ENCODE data around the gene CTIF. TPM values are rescaled to one million over a fixed set of nuclear protein-coding genes. Genes with fewer than 3 reads are reported as not detected.

Gene CTIF
- 26.5 TPM for total RNA-seq (2021; ENCODE audit: unreplicated experiment)
- polyA plus RNA-seq (2012; ENCODE audit: insufficient read length), result 18.6 TPM
- percentile 61 among the genes with signal in this experiment for Bru-seq, nascent RNA
- BruChase-seq, experiment 1, labeled RNA remaining after a 2-hour chase, result percentile 55 among the genes with signal in this experiment
- percentile 58 among the genes with signal in this experiment for BruChase-seq, experiment 2, labeled RNA remaining after a 6-hour chase
- long read RNA-seq, full-length matches to known transcripts, result 1 of 18 reads
- long read RNA-seq, partial matches to known transcripts, result 2 of 18 reads
- long read RNA-seq, other reads (novel, unspliced or antisense), result 15 of 18 reads

DNA sequence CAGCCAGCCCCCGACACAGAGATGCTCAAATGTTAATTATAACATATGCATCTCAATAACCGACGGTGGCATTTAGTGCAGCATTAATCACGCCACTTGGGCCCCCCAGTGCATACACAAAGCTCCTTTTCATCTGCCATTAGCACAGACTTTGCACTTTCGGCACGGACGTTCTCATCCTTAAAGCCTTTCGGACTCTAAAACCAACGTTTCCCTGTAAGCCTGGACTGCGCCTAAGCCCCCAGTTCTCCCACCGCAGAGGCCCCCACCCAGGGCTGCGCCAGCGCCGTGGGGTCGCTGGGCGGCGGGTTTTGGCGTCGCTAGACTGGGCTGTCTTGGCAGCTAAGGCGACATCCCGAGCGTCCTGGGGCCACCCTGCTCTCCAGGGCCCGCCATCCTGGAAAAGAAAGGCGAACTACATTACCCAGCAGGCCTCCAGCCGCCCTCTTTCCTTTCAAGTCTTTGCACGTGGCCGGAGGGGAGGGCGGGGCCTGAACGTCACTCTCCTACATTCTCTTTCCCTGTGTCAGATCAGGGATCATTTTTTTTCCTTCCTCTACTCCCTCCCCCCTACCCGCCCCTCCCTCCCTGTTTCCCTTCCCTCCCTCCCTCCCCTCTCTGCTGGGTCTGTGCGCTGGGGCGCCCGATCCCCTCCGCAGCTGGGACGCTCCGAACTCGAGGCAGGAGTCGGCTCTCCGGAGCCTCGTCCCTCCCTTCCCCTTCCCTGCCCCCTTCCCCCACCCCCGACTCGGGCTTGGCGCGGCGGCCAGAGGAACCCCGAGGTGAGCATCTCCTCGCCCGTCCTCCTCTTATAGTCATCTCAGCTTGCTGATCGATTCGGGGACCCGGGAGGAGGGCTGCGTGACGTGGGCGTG lies at the start of gene CTIF:
CTIF (plus strand) TSS at position 501 of the 875 bp plus-strand sequence. CDS start 80,535 bp downstream, outside the sequence.
- no peaks in the 10 kb centered on the region for H3K27me3 ChIP-seq (ENCODE audit: control insufficient read depth, insufficient read depth, low read length)
- no TSS peak for BruUV-seq (replicated peaks)
- H3K36me3 ChIP-seq (ENCODE audit: control insufficient read depth, insufficient read depth, low read length), result no peaks in the 10 kb centered on the region
- peak; percentile 73 for DNase-seq (ENCODE audit: low read depth, low spot score)
- H3K4me3 ChIP-seq (ENCODE audit: low read depth in 2 of 2, low read length in 2 of 2), result peak within 1 kb of the TSS; percentile 81 to 82
- H3K9me3 ChIP-seq (ENCODE audit: control insufficient read depth, insufficient read depth, low read depth, low read length), result no peaks in the 10 kb centered on the region
- in situ Hi-C loops (cut with HindIII; ENCODE audit: low pct_unique_long_range_greater_than_20kb, low sequenced_read_pairs) (no loop called here), intact Hi-C loops (cut with micrococcal nuclease; ENCODE audit: unreplicated experiment) (no loop called here)
- CTCF ChIA-PET, result no interaction called here
- peaks cover 15% of the 10 kb centered on the region for H3K4me1 ChIP-seq (ENCODE audit: control insufficient read depth, insufficient read depth, low read length)
- peak; percentile 87 for ATAC-seq
- no peak for TF ChIP-seq SIN3A (IDR thresholded peaks at IDR 0.05; ENCODE audit: borderline replicate concordance, insufficient read depth, low read depth, low read length)
- peak; percentile 100 for TF ChIP-seq TCF7L2 (IDR thresholded peaks at IDR 0.05; ENCODE audit: low read depth, low read length)
- TF ChIP-seq POLR2AphosphoS5 (IDR thresholded peaks at IDR 0.05; ENCODE audit: low read depth, low read length), result peak; percentile 25; the same call in 1 of the 2 replicates
- H3K27ac ChIP-seq (ENCODE audit: low read length), result peak within 1 kb of the TSS; percentile 86
- POLR2A ChIA-PET, result no interaction called here

DNA sequence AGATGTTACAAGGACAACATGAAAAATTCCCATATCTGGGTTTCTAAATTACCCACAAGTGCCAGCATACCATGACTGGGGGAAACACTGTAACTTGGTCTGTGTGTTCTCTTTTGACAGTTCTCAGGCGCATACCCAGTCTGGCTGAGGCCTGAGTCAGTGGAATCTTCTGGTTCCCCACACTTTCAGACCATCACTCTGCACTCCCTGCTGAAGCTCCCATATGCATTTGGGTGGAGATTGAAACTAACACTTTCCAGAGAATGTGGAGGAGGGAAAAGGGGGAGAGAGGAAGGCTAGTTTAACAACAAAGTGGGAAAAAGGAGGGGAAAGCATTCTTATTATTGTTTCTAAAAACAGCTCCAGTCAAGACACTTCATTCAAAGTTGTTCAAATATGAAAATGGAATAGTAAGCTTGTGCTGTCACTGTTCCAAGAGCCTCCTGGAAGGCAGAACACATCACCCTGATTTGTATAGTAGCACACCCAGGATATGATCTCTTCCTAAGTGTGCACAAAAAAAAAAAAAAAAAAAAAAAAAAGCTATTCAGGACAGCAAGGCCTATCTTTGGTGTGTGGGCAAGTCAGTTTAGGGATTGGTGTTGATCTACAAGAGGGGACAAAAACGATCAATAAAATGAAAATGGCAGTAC lies 48.1 kb upstream of the CTIF start:
- Histone ChIP-seq H3K36me3 (ENCODE audit: control insufficient read depth, insufficient read depth, low read length) (no peaks in the 10 kb centered on the region), H3K27me3 (ENCODE audit: control insufficient read depth, insufficient read depth, low read length) (no peaks in the 10 kb centered on the region), H3K4me1 (ENCODE audit: control insufficient read depth, insufficient read depth, low read length) (peaks cover 5% of the 10 kb centered on the region), H3K9me3 (ENCODE audit: control insufficient read depth, insufficient read depth, low read depth, low read length) (no peaks in the 10 kb centered on the region), H3K27ac (ENCODE audit: low read length) (no peak overlapping the region; the same call in 1 of the 2 replicates), H3K4me3 (ENCODE audit: low read depth in 2 of 2, low read length in 2 of 2) (no peak overlapping the region)
- POLR2A ChIA-PET, result interaction anchor here (0.6 kb wide), 1 partner anchor 851 kb away, joined by 3 read pairs; no protein-coding TSS in a partner anchor
- ATAC-seq (no peak), DNase-seq (ENCODE audit: low read depth, low spot score) (no peak)
- BruUV-seq (replicated peaks), result no TSS peak
- in situ Hi-C loops (cut with HindIII; ENCODE audit: low pct_unique_long_range_greater_than_20kb, low sequenced_read_pairs) (no loop called here), intact Hi-C loops (cut with micrococcal nuclease; ENCODE audit: unreplicated experiment) (no loop called here)
- TF ChIP-seq TCF7L2 (IDR thresholded peaks at IDR 0.05; ENCODE audit: low read depth, low read length) (no peak), REST (IDR thresholded peaks at IDR 0.05; ENCODE audit: insufficient read depth in 1 of 2, low read depth in 2 of 2, low read length in 1 of 2) (no peak), CTCF (IDR thresholded peaks at IDR 0.05) (no peak), POLR2AphosphoS5 (IDR thresholded peaks at IDR 0.05; ENCODE audit: low read depth, low read length) (no peak), SIN3A (IDR thresholded peaks at IDR 0.05; ENCODE audit: borderline replicate concordance, insufficient read depth, low read depth, low read length) (no peak)
- CTCF ChIA-PET, result interaction anchor here (0.6 kb wide), 1 partner anchor 172 kb away, joined by 3 read pairs; no protein-coding TSS in a partner anchor
